Endothelial cell of umbilical vein (primary cell): ENCODE results near the gene SPACA4. TPM values are rescaled to one million over a fixed set of nuclear protein-coding genes. Genes with fewer than 3 reads are reported as not detected.
A peak's percentile ranks its signal among the peaks of the same experiment; 100 is the strongest.

Experiments used
- BruUV-seq: library from RNA; stranded (reverse); fragments of 400-500 nt; replicated peaks from 2 replicates; lab custom pipeline; 2021; lab: Mats Ljungman, UMichigan
- CTCF ChIA-PET: fragments of 300-600, 350-600 bp; sonication (Branson Sonifier 250); formaldehyde crosslinking; loops from one replicate; lab custom pipeline; 2021; ENCODE audit warnings: antibody characterized with exemption, inconsistent platforms; lab: Charles Lee
- POLR2A ChIA-PET: fragments of 300-600, 350-600 bp; sonication (Branson Sonifier 250); formaldehyde crosslinking; loops from one replicate; lab custom pipeline; 2021; ENCODE audit warnings: antibody characterized with exemption, inconsistent platforms; lab: Charles Lee
- DNase-seq: peaks from one replicate; pipeline ENCODE4 v3.0.0-alpha.2; 2011; ENCODE audit warnings: low read depth, low spot score
- FAIRE-seq: peaks from 2 replicates; lab custom pipeline; 2011; peaks lifted over from hg19 to GRCh38; lab: Jason Lieb, UNC
- H2AFZ ChIP-seq: 2 replicates; pipeline ENCODE4 v1.6.0; 2012; ENCODE audit warnings: low read depth, low read length, control low read depth, inconsistent platforms
- H3K27ac ChIP-seq: 2 replicates; pipeline ENCODE4 v1.5.1; 2011; ENCODE audit warnings: low read depth, mild to moderate bottlenecking, control low read depth, low read length, moderate library complexity; ENCODE audit not compliant: insufficient read depth
- H3K27me3 ChIP-seq, 2 experiments: 2 replicates each; pipeline versions ENCODE4 v1.6.0 to v1.6.1; 2011; ENCODE audit warnings: low read length in 2 of 2, mixed read lengths in 1 of 2; ENCODE audit not compliant: control insufficient read depth in 2 of 2, insufficient read depth in 2 of 2
- H3K36me3 ChIP-seq, 2 experiments: 2 replicates in 1 of 2; 3 replicates in 1 of 2; pipeline ENCODE4 v1.5.1; 2011; ENCODE audit warnings: low read length in 2 of 2, mild to moderate bottlenecking in 1 of 2, moderate library complexity in 1 of 2; ENCODE audit not compliant: control insufficient read depth in 2 of 2, insufficient read depth in 2 of 2; ENCODE audit errors: extremely low read depth in 1 of 2
- H3K4me1 ChIP-seq: 3 replicates; pipeline ENCODE4 v1.5.1; 2011; ENCODE audit warnings: mild to moderate bottlenecking, low read length; ENCODE audit not compliant: control insufficient read depth, insufficient read depth; ENCODE audit errors: extremely low read depth
- H3K4me2 ChIP-seq: 2 replicates; pipeline ENCODE4 v1.6.1; 2011; ENCODE audit warnings: low read length, control low read depth, mixed read lengths; ENCODE audit not compliant: insufficient read depth
- H3K4me3 ChIP-seq, 3 experiments: fragments of 200-600 bp in 1 of 3; sonication (generic), shearing (Covaris generic) in 1 of 3; replicated peaks in 1 of 3; 2 replicates each; pipeline ENCODE4 v1.5.1; 2011 to 2016; ENCODE audit warnings: control low read depth in 3 of 3, low read length in 3 of 3, mild to moderate bottlenecking in 2 of 3, inconsistent platforms in 1 of 3, low read depth in 1 of 3, moderate library complexity in 1 of 3; ENCODE audit not compliant: insufficient read depth in 1 of 3
- H3K79me2 ChIP-seq: 2 replicates; pipeline ENCODE4 v1.6.0; 2012; ENCODE audit warnings: low read length, inconsistent platforms; ENCODE audit not compliant: control insufficient read depth, insufficient read depth
- H3K9ac ChIP-seq: replicated peaks from 2 replicates; pipeline ENCODE3; 2011; ENCODE audit warnings: low read length, control low read depth; ENCODE audit not compliant: insufficient read depth; ENCODE audit errors: extremely low read depth
- H3K9me1 ChIP-seq: replicated peaks from 3 replicates; pipeline ENCODE4 v1.6.0; 2011; ENCODE audit warnings: mild to moderate bottlenecking, low read length; ENCODE audit not compliant: control insufficient read depth, insufficient read depth; ENCODE audit errors: extremely low read depth
- H3K9me3 ChIP-seq: replicated peaks from 2 replicates; pipeline ENCODE4 v1.5.1; 2012; ENCODE audit warnings: low read length, inconsistent platforms; ENCODE audit not compliant: control insufficient read depth, insufficient read depth
- H4K20me1 ChIP-seq: replicated peaks from 2 replicates; pipeline ENCODE3; 2011; ENCODE audit warnings: mild to moderate bottlenecking, low read length; ENCODE audit not compliant: control insufficient read depth, insufficient read depth; ENCODE audit errors: extremely low read depth
- EZH2 ChIP-seq: IDR thresholded peaks from 2 replicates; pipeline ENCODE4 v1.6.1; 2012; ENCODE audit warnings: borderline replicate concordance, low read depth, mild to moderate bottlenecking, moderate library complexity, low read length, inconsistent platforms; ENCODE audit not compliant: severe bottlenecking
- FOS ChIP-seq: IDR thresholded peaks from 2 replicates; pipeline ENCODE4 v1.6.1; 2011; ENCODE audit warnings: mild to moderate bottlenecking, low read length, moderate library complexity, borderline replicate concordance; ENCODE audit not compliant: insufficient read depth
- GATA2 ChIP-seq: IDR thresholded peaks from 2 replicates; pipeline ENCODE4 v1.7.0; 2011; ENCODE audit warnings: low read depth, mild to moderate bottlenecking, moderate library complexity, mixed read lengths, low read length; ENCODE audit not compliant: insufficient read length, insufficient read depth
- JUN ChIP-seq: IDR thresholded peaks from 2 replicates; pipeline ENCODE4 v1.6.1; 2011; ENCODE audit warnings: borderline replicate concordance, low read depth; ENCODE audit not compliant: insufficient read length, insufficient read depth
- MYC ChIP-seq: IDR thresholded peaks from one replicate; pipeline ENCODE4 v1.6.1; 2011; ENCODE audit warnings: mild to moderate bottlenecking, low read depth, low read length
- POLR2A ChIP-seq: IDR thresholded peaks from 2 replicates; pipeline ENCODE4 v1.6.1; 2012; ENCODE audit warnings: low read depth, mild to moderate bottlenecking, control low read depth, low read length
- POLR2AphosphoS5 ChIP-seq: IDR thresholded peaks from 2 replicates; pipeline ENCODE4 v1.6.1; 2012; ENCODE audit warnings: low read depth, mild to moderate bottlenecking, control low read depth, low read length, moderate library complexity; ENCODE audit not compliant: insufficient read depth
- dilution Hi-C: fragments of 300-500 bp; cut with MboI; formaldehyde crosslinking; loops from one replicate; pipeline ENCODE4 v1.15.0; 2019; ENCODE audit warnings: low sequenced_read_pairs; ENCODE audit not compliant: extremely low pct_ligation_motif_present
- intact Hi-C: fragments of 100-400 bp; cut with micrococcal nuclease; formaldehyde crosslinking; loops from one replicate; pipeline ENCODE4 v1.10.0; 2022
- polyA plus RNA-seq, 4 experiments: library from polyadenylated mRNA; depleted of rRNA in 3 of 4; stranded (reverse) in 3 of 4; unstranded in 1 of 4; fragments of >200 nt; gene quantifications; 2 replicates each; pipeline versions ENCODE4 v1.2.1 to v1.2.3, GENCODE V29; 2011 to 2012; ENCODE audit warnings: missing spikeins in 1 of 4
- total RNA-seq: library from RNA; stranded (reverse); gene quantifications from 2 replicates; pipeline ENCODE4 v1.2.3, GENCODE V29; 2021
- TF ChIP-seq, protein P1 (sequence below): IDR thresholded peaks from 2 replicates; pipeline ENCODE4 v1.6.1; 2011; ENCODE audit not compliant: insufficient read depth, insufficient read length
- TF ChIP-seq, protein P2 (sequence below), 2 donors: IDR thresholded peaks; 1 replicate in 1 of 2; 2 replicates in 1 of 2; pipeline ENCODE4 v1.5.1; 2011; ENCODE audit warnings: low read length in 2 of 2, mild to moderate bottlenecking in 2 of 2, moderate library complexity in 2 of 2, control low read depth in 1 of 2, inconsistent platforms in 1 of 2, low read depth in 1 of 2; ENCODE audit not compliant: insufficient read depth in 1 of 2; ENCODE audit errors: extremely low read depth in 1 of 2

SPACA4 gene
- total and polyA plus RNA-seq, 2 donors (not counting 3 experiments of a cell fraction or from before 2014, with no cell fraction given), result not detected

DNA sequence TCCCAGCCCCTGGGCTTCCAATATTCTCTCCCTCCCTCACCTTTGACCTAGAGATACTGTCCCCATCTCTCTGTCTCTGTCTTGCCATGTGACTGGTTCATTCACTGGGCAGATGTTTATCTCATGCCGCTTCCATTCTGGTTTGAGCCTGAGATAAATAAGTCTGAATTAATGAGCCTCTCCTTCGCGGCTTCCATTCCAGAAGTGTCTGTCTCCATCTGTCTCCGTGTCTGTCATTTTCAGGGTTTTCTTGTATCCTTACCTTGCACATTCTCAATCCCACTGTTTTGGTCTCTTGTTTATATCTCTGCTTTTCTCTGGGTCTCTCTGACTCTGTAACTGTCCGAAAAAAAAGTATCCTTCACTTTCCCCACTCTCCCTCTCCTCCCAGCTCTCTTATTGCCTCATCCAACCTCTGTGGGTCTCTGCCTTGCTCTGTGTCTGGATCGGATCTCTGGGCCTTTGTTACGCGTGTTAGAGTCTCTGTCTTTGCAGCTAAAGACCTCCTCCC, 17.1 kb downstream of the SPACA4 start:
- intact Hi-C loops, result no loop called here
- Histone ChIP-seq H2AFZ (peak overlapping the region; percentile 84), H3K27ac (peak overlapping the region; percentile 65), H3K4me2 (peak overlapping the region; percentile 84), H3K9me3 (no peaks in the 10 kb centered on the region), H3K9me1 (no peaks in the 10 kb centered on the region), H3K36me3 (peaks cover 0 to 2% of the 10 kb centered on the region in 2 experiments), H3K9ac (peak overlapping the region; percentile 80), H3K27me3 (no peaks in the 10 kb centered on the region), H3K79me2 (peaks cover 7% of the 10 kb centered on the region), H3K4me1 (peaks cover 14% of the 10 kb centered on the region), H3K4me3 (peak overlapping the region in 2 of 3 experiments; percentile 17 to 53), H4K20me1 (no peaks in the 10 kb centered on the region)
- FAIRE-seq (no peak), DNase-seq (no peak)
- ChIA-PET CTCF (interaction anchor here (0.9 kb wide), 1 partner anchor 9 kb away, joined by 4 read pairs; no protein-coding TSS in a partner anchor), POLR2A (interaction anchor here (0.7 kb wide), 1 partner anchor 128 kb away, joined by 3 read pairs; no protein-coding TSS in a partner anchor)
- BruUV-seq, result no TSS peak
- dilution Hi-C loops, result no loop called here
- TF ChIP-seq, protein P1, sequence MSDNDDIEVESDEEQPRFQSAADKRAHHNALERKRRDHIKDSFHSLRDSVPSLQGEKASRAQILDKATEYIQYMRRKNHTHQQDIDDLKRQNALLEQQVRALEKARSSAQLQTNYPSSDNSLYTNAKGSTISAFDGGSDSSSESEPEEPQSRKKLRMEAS, result no peak
- no peak for TF ChIP-seq MYC
- TF ChIP-seq JUN, result no peak
- no peak for TF ChIP-seq FOS
- no peak for TF ChIP-seq POLR2A
- TF ChIP-seq POLR2AphosphoS5, result no peak
- TF ChIP-seq, protein P2, sequence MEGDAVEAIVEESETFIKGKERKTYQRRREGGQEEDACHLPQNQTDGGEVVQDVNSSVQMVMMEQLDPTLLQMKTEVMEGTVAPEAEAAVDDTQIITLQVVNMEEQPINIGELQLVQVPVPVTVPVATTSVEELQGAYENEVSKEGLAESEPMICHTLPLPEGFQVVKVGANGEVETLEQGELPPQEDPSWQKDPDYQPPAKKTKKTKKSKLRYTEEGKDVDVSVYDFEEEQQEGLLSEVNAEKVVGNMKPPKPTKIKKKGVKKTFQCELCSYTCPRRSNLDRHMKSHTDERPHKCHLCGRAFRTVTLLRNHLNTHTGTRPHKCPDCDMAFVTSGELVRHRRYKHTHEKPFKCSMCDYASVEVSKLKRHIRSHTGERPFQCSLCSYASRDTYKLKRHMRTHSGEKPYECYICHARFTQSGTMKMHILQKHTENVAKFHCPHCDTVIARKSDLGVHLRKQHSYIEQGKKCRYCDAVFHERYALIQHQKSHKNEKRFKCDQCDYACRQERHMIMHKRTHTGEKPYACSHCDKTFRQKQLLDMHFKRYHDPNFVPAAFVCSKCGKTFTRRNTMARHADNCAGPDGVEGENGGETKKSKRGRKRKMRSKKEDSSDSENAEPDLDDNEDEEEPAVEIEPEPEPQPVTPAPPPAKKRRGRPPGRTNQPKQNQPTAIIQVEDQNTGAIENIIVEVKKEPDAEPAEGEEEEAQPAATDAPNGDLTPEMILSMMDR (IDR thresholded peaks at IDR 0.05; ENCODE audit: extremely low read depth in 1 of 2, insufficient read depth in 1 of 2, low read depth in 1 of 2, low read length in 2 of 2), result no peak
- no peak for TF ChIP-seq GATA2
- no peak for TF ChIP-seq EZH2
